HCT116 (cell line): ENCODE measurements around the gene DNLZ. TPM values are rescaled to one million over a fixed set of nuclear protein-coding genes. Genes with fewer than 3 reads are reported as not detected.

Experiments
- ATAC-seq: fragments of 200-7000 bp; cut with Tn5 transposase; 2 replicates; pipeline ENCODE4 v1.9.1; 2020; ENCODE audit warnings: mild to moderate bottlenecking, moderate library complexity
- BruUV-seq: library from RNA; stranded (reverse); fragments of 400-500 nt; replicated peaks from 2 replicates; lab custom pipeline; 2021; lab: Mats Ljungman, UMichigan
- CTCF ChIA-PET: fragments of 300-600 bp; sonication (Branson Sonifier 250); formaldehyde crosslinking; loops from one replicate; lab custom pipeline; 2021; ENCODE audit warnings: antibody characterized with exemption; lab: Charles Lee
- POLR2A ChIA-PET: fragments of 300-600, 350-600 bp; sonication (Branson Sonifier 250); formaldehyde crosslinking; loops from one replicate; lab custom pipeline; 2021; ENCODE audit warnings: antibody characterized with exemption; lab: Charles Lee
- RAD21 ChIA-PET, 2 experiments: fragments of 300-600 bp; sonication (Branson Sonifier 250); formaldehyde crosslinking; loops; one replicate each; lab custom pipeline; 2023; ENCODE audit warnings: low total read pairs in 2 of 2; ENCODE audit not compliant: uncharacterized antibody in 2 of 2, unreplicated experiment in 2 of 2, low non-redundant PET in 1 of 2; lab: Charles Lee
- DNase-seq: peaks from one replicate; pipeline ENCODE4 v3.0.0-alpha.2; 2010; ENCODE audit warnings: low read depth, low spot score
- H2AFZ ChIP-seq: fragments of 200-600 bp; shearing (Covaris generic), sonication (generic); 2 replicates; pipeline ENCODE4 v1.6.1; 2017; ENCODE audit warnings: low read depth, mixed run types, mixed read lengths, antibody characterized with exemption, low read length; ENCODE audit not compliant: poor library complexity, severe bottlenecking
- H3K27ac ChIP-seq: 2 replicates; pipeline ENCODE4 v1.5.1; 2012; ENCODE audit warnings: low read depth, low read length
- H3K27me3 ChIP-seq: fragments of 200-600 bp; sonication (generic); 2 replicates; pipeline ENCODE4 v1.6.1; 2016; ENCODE audit warnings: mixed run types, low read length, mixed read lengths; ENCODE audit not compliant: insufficient read depth
- H3K36me3 ChIP-seq, 2 experiments: fragments of 200-500 bp in 1 of 2; fragments of 200-600 bp in 1 of 2; sonication (Bioruptor generic) in 1 of 2; sonication (generic) in 1 of 2; 2 replicates each; pipeline versions ENCODE4 v1.5.1 to v1.6.1; 2014 to 2016; ENCODE audit warnings: low read length in 2 of 2, inconsistent platforms in 1 of 2, mixed read lengths in 1 of 2, mixed run types in 1 of 2; ENCODE audit not compliant: insufficient read depth in 2 of 2, control insufficient read depth in 1 of 2
- H3K4me1 ChIP-seq, 2 experiments: fragments of 200-600 bp in 1 of 2; sonication (generic) in 1 of 2; 2 replicates each; pipeline versions ENCODE4 v1.5.1 to v1.6.1; 2012 to 2017; ENCODE audit warnings: low read length in 2 of 2, inconsistent platforms in 1 of 2, mild to moderate bottlenecking in 1 of 2, mixed read lengths in 1 of 2, mixed run types in 1 of 2, moderate library complexity in 1 of 2; ENCODE audit not compliant: insufficient read depth in 2 of 2, control insufficient read depth in 1 of 2
- H3K4me2 ChIP-seq: fragments of 200-600 bp; sonication (generic); 2 replicates; pipeline ENCODE4 v1.6.1; 2017; ENCODE audit warnings: mixed run types, low read length, mixed read lengths
- H3K4me3 ChIP-seq, 2 experiments: fragments of 200-600 bp in 1 of 2; sonication (generic) in 1 of 2; replicated peaks in 1 of 2; 2 replicates each; pipeline ENCODE4 v1.5.1; 2011 to 2016; ENCODE audit warnings: low read length in 2 of 2, control low read depth in 1 of 2, low read depth in 1 of 2, mild to moderate bottlenecking in 1 of 2, mixed read lengths in 1 of 2, mixed run types in 1 of 2
- H3K79me2 ChIP-seq: fragments of 200-600 bp; sonication (generic); 2 replicates; pipeline ENCODE4 v1.6.1; 2017; ENCODE audit warnings: mild to moderate bottlenecking, mixed run types, low read length, moderate library complexity, mixed read lengths; ENCODE audit not compliant: insufficient read depth
- H3K9ac ChIP-seq: fragments of 200-600 bp; sonication (generic); 2 replicates; pipeline ENCODE4 v1.6.1; 2016; ENCODE audit warnings: low read length, mixed read lengths
- H3K9me2 ChIP-seq: fragments of 200-600 bp; sonication (generic), shearing (Covaris generic); 2 replicates; pipeline ENCODE4 v1.6.1; 2017; ENCODE audit warnings: mixed run types, mild to moderate bottlenecking, moderate library complexity; ENCODE audit not compliant: insufficient read depth
- H3K9me3 ChIP-seq, 2 experiments: fragments of 200-500 bp in 1 of 2; fragments of 200-600 bp in 1 of 2; sonication (Bioruptor generic) in 1 of 2; sonication (generic) in 1 of 2; 2 replicates each; pipeline ENCODE4 v1.6.1; 2014 to 2017; ENCODE audit warnings: low read length in 2 of 2, mixed read lengths in 2 of 2, inconsistent platforms in 1 of 2, low read depth in 1 of 2, mild to moderate bottlenecking in 1 of 2, mixed run types in 1 of 2, moderate library complexity in 1 of 2; ENCODE audit not compliant: control insufficient read depth in 1 of 2, insufficient read depth in 1 of 2
- H4K20me1 ChIP-seq: fragments of 200-600 bp; sonication (generic), shearing (Covaris generic); 2 replicates; pipeline ENCODE4 v1.6.1; 2017; ENCODE audit warnings: mixed run types, mild to moderate bottlenecking, moderate library complexity; ENCODE audit not compliant: insufficient read depth
- ATF3 ChIP-seq: IDR thresholded peaks from 2 replicates; pipeline ENCODE4 v1.6.1; 2012
- CEBPB ChIP-seq: IDR thresholded peaks from 2 replicates; pipeline ENCODE4 v1.6.1; 2012; ENCODE audit warnings: low read depth
- CTCF ChIP-seq, 3 experiments: fragments of 200-600 bp in 1 of 3; sonication (generic) in 1 of 3; IDR thresholded peaks in 2 of 3; conservative IDR thresholded peaks in 1 of 3; 2 replicates each; pipeline ENCODE4 v1.5.1; 2012 to 2017; ENCODE audit warnings: low read depth in 2 of 3, low read length in 2 of 3, antibody characterized with exemption in 1 of 3, borderline replicate concordance in 1 of 3, control low read depth in 1 of 3, mild to moderate bottlenecking in 1 of 3, mixed read lengths in 1 of 3, mixed run types in 1 of 3, moderate library complexity in 1 of 3; ENCODE audit not compliant: insufficient read depth in 1 of 3
- ELF1 ChIP-seq: IDR thresholded peaks from 2 replicates; pipeline ENCODE4 v1.6.1; 2012; ENCODE audit warnings: low read depth, borderline replicate concordance
- EZH2 ChIP-seq: fragments of 200-600 bp; sonication (generic); IDR thresholded peaks from 2 replicates; pipeline ENCODE4 v1.6.1; 2017; ENCODE audit warnings: antibody characterized with exemption, mixed run types
- EZH2phosphoT487 ChIP-seq: fragments of 200-600 bp; IDR thresholded peaks from 2 replicates; pipeline ENCODE4 v1.6.1; 2018; ENCODE audit warnings: antibody characterized with exemption, borderline replicate concordance
- POLR2A ChIP-seq: IDR thresholded peaks from 2 replicates; pipeline ENCODE4 v1.7.0; 2011; ENCODE audit warnings: borderline replicate concordance; ENCODE audit not compliant: insufficient read depth, insufficient read length; ENCODE audit errors: extremely low read depth
- RAD21 ChIP-seq: IDR thresholded peaks from 2 replicates; pipeline ENCODE4 v1.6.1; 2012; ENCODE audit warnings: low read depth, mild to moderate bottlenecking
- REST ChIP-seq: IDR thresholded peaks from 2 replicates; pipeline ENCODE4 v1.6.1; 2012; ENCODE audit warnings: low read depth
- SIN3A ChIP-seq: IDR thresholded peaks from 2 replicates; pipeline ENCODE4 v1.6.1; 2012; ENCODE audit warnings: low read depth
- SP1 ChIP-seq: IDR thresholded peaks from 2 replicates; pipeline ENCODE4 v1.6.1; 2012; ENCODE audit warnings: low read depth
- TCF7L2 ChIP-seq: IDR thresholded peaks from 2 replicates; pipeline ENCODE4 v1.7.0; 2011; ENCODE audit warnings: borderline replicate concordance, inconsistent platforms; ENCODE audit not compliant: insufficient read depth, insufficient read length; ENCODE audit errors: extremely low read depth
- YY1 ChIP-seq: IDR thresholded peaks from 2 replicates; pipeline ENCODE4 v1.6.1; 2011; ENCODE audit warnings: low read length, low read depth, moderate library complexity, mild to moderate bottlenecking; ENCODE audit not compliant: insufficient replicate concordance; ENCODE audit errors: extremely low read depth
- intact Hi-C: fragments of 100-400 bp; cut with micrococcal nuclease; formaldehyde crosslinking; loops from 2 replicates; pipeline ENCODE4 v1.10.0; 2022
- total RNA-seq: library from RNA; stranded (reverse); gene quantifications from one replicate; pipeline ENCODE4 v1.2.1, GENCODE V29; 2021; ENCODE audit not compliant: unreplicated experiment

DNLZ gene
- total RNA-seq, 1 experiment from 2014 or later: 21.9 TPM

- peaks cover 20% of the 10 kb centered on the region; the same call in 1 of the 2 replicates for H3K79me2 ChIP-seq
Measured at GRCh38 chr9:136329211-136329627, 34.3 kb downstream of the DNLZ start.

More at GRCh38 chr9:136329211-136329627, 34.3 kb downstream of the DNLZ start:
- H3K9me3 ChIP-seq: no peaks in the 10 kb centered on the region
- ChIA-PET POLR2A (no interaction called here), CTCF (interaction anchor here (1.0 kb wide), 1 partner anchor 10 kb away, joined by 3 read pairs; no protein-coding TSS in a partner anchor), RAD21 (no interaction called here)
- H2AFZ ChIP-seq: no peak overlapping the region
- no peak overlapping the region for H3K4me3 ChIP-seq
- H3K4me2 ChIP-seq: peak overlapping the region; percentile 98
- no peak for DNase-seq
- BruUV-seq: no TSS peak
- H4K20me1 ChIP-seq: no peaks in the 10 kb centered on the region
- no peaks in the 10 kb centered on the region for H3K9me2 ChIP-seq
- TF ChIP-seq REST (no peak), SP1 (no peak), CEBPB (no peak), TCF7L2 (no peak), ELF1 (no peak), EZH2phosphoT487 (no peak), YY1 (no peak), EZH2 (no peak), POLR2A (no peak), ATF3 (no peak), CTCF (IDR thresholded peaks at IDR 0.05 in 2 of 3, conservative IDR thresholded peaks at IDR 0.05 in 1 of 3; ENCODE audit: borderline replicate concordance in 1 of 3, insufficient read depth in 1 of 3, low read depth in 2 of 3, low read length in 2 of 3) (no peak), RAD21 (no peak), SIN3A (no peak)
- no peaks in the 10 kb centered on the region for H3K36me3 ChIP-seq
- peaks cover 8 to 31% of the 10 kb centered on the region in 2 experiments; a peak in 3 of 4 replicates for H3K4me1 ChIP-seq
- H3K27me3 ChIP-seq: no peaks in the 10 kb centered on the region
- intact Hi-C loops: no loop called here
- H3K9ac ChIP-seq: peak overlapping the region; percentile 75; the same call in 1 of the 2 replicates
- ATAC-seq: no peak
- no peak overlapping the region; the same call in 1 of the 2 replicates for H3K27ac ChIP-seq
